ENCODE results near the gene ZNF385B. TPM values are rescaled to one million over a fixed set of nuclear protein-coding genes. Genes with fewer than 3 reads are reported as not detected.

Gene ZNF385B
- total RNA-seq, 1 donor from 2014 or later: 0.25 TPM

DNA sequence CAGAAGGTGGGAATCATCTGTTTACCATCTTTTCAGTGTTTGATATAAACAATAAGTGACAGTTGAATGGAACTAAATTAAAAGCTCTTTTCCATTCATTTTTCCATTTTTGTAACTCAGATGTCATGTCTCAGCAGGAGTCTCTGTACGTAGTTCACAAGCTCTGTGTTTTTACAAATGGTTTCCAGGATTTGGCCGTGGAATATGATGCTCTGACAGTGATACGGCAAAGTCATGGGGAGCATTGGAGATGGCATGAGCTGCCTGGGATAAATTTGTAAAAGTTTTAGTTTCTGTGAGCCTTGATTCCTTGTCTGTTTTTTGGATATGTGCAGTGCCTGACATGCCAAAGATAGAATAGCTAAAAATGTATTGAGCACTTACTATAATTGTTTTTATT lies 428.7 kb downstream of the ZNF385B start:
- Histone ChIP-seq H3K36me3 (ENCODE audit: control insufficient read depth, insufficient read depth, low read length) (no peaks in the 10 kb centered on the region), H3K27me3 (ENCODE audit: control insufficient read depth, insufficient read depth, low read length) (no peaks in the 10 kb centered on the region), H3K4me3 (ENCODE audit: low read depth, low read length) (no peak overlapping the region)
- no peak for DNase-seq (ENCODE audit: low read depth)
- TF ChIP-seq, protein P1, sequence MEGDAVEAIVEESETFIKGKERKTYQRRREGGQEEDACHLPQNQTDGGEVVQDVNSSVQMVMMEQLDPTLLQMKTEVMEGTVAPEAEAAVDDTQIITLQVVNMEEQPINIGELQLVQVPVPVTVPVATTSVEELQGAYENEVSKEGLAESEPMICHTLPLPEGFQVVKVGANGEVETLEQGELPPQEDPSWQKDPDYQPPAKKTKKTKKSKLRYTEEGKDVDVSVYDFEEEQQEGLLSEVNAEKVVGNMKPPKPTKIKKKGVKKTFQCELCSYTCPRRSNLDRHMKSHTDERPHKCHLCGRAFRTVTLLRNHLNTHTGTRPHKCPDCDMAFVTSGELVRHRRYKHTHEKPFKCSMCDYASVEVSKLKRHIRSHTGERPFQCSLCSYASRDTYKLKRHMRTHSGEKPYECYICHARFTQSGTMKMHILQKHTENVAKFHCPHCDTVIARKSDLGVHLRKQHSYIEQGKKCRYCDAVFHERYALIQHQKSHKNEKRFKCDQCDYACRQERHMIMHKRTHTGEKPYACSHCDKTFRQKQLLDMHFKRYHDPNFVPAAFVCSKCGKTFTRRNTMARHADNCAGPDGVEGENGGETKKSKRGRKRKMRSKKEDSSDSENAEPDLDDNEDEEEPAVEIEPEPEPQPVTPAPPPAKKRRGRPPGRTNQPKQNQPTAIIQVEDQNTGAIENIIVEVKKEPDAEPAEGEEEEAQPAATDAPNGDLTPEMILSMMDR (IDR thresholded peaks at IDR 0.05; ENCODE audit: insufficient read depth, low read length, poor library complexity, severe bottlenecking): no peak

DNA sequence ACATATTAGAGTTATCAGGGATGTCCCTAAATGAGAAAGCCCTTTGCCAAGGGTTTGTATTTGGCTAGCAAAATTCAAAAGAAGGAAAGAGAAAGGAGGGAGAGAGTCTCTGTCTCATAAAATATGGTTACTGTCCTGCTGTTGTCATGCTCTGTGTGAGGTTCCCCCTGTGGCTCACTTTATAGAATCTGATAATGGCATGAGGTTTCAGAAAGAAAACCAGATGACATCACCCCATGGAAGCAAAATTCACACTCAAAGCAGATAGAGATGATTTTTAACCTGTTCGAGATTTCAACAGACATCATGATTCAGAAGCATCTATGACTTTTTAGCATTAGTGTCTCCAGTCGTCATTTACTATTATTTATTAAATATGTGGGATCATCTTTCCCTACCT lies 431.8 kb downstream of the ZNF385B start:
- Histone ChIP-seq H3K36me3 (ENCODE audit: control insufficient read depth, insufficient read depth, low read length) (no peaks in the 10 kb centered on the region), H3K27me3 (ENCODE audit: control insufficient read depth, insufficient read depth, low read length) (no peaks in the 10 kb centered on the region), H3K4me3 (ENCODE audit: low read depth, low read length) (no peak overlapping the region)
- TF ChIP-seq, protein P1 (IDR thresholded peaks at IDR 0.05; ENCODE audit: insufficient read depth, low read length, poor library complexity, severe bottlenecking): no peak
- DNase-seq (ENCODE audit: low read depth): no peak

DNA sequence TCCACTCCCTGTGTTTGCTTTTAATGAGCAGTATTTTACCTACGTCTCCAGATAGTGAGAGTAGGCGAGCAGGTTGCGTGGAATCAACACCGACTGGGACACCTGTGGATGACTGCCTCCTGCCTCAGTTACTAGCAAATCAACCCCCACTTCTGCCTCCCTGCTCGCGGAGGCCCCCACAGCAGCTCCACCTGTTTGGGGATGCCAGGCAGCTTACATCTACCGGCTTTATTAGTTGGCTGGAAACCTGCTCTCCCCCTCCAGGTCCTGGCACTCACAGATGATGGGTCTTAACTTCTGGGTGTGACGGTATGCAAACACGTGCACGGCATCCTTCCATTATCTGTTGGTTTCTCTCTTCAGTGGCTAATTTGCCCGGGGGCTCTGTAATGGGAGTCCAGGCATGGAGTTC lies 432.3 kb downstream of the ZNF385B start:
- Histone ChIP-seq H3K4me3 (ENCODE audit: low read depth, low read length) (no peak overlapping the region), H3K27me3 (ENCODE audit: control insufficient read depth, insufficient read depth, low read length) (no peaks in the 10 kb centered on the region), H3K36me3 (ENCODE audit: control insufficient read depth, insufficient read depth, low read length) (no peaks in the 10 kb centered on the region)
- no peak for DNase-seq (ENCODE audit: low read depth)
- TF ChIP-seq, protein P1 (IDR thresholded peaks at IDR 0.05; ENCODE audit: insufficient read depth, low read length, poor library complexity, severe bottlenecking): no peak

DNA sequence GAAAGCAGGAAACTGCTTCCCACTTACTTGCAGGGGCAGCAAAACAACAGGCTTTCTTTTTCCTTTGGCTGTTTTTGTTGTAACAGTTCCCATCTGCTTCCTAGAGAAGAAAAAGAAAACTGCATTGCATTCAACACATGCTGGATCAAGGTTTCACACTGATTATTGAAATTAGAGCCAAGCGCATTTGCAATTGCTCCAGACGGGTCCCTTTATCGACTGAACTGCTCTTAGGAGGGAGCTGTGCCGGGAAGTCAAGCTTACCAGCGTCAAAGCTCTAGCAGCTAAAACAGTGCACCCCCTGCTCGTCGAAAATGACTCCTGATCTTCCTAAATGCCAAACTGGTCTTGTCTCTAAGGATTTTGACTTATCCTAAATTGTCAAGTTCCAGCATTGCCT lies 432.8 kb downstream of the ZNF385B start:
- no peak overlapping the region for H3K4me3 ChIP-seq (ENCODE audit: low read depth, low read length)
- TF ChIP-seq, protein P1 (IDR thresholded peaks at IDR 0.05; ENCODE audit: insufficient read depth, low read length, poor library complexity, severe bottlenecking): no peak
- H3K36me3 ChIP-seq (ENCODE audit: control insufficient read depth, insufficient read depth, low read length): no peaks in the 10 kb centered on the region

DNA sequence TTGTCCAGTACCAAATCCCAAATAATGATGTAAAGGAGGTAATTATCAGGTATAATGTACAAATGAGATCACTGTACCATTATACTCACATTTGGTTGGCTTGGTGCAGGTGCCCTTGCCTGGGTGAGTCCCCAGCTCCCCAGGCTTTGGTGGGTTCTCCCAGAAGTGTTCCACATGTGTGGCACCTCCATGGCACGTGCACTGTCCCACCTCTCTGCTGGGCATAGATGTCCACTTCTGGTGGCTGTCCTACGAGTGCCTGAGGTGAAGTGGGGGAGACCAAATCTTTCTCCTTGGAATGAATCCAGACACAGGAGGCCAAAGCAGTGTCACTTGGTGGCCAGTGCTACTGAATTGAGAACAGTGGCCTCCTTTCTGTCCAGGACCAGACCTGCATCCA lies 434.3 kb downstream of the ZNF385B start:
- H3K27me3 ChIP-seq (ENCODE audit: control insufficient read depth, insufficient read depth, low read length): no peaks in the 10 kb centered on the region
- H3K36me3 ChIP-seq (ENCODE audit: control insufficient read depth, insufficient read depth, low read length): no peaks in the 10 kb centered on the region
- TF ChIP-seq, protein P1 (IDR thresholded peaks at IDR 0.05; ENCODE audit: insufficient read depth, low read length, poor library complexity, severe bottlenecking): no peak
- DNase-seq (ENCODE audit: low read depth): no peak
- H3K4me3 ChIP-seq (ENCODE audit: low read depth, low read length): no peak overlapping the region

More for the DNA sequence above, 432.8 kb downstream of the ZNF385B start:
- H3K27me3 ChIP-seq (ENCODE audit: control insufficient read depth, insufficient read depth, low read length): no peaks in the 10 kb centered on the region
- no peak for DNase-seq (ENCODE audit: low read depth)

DNA sequence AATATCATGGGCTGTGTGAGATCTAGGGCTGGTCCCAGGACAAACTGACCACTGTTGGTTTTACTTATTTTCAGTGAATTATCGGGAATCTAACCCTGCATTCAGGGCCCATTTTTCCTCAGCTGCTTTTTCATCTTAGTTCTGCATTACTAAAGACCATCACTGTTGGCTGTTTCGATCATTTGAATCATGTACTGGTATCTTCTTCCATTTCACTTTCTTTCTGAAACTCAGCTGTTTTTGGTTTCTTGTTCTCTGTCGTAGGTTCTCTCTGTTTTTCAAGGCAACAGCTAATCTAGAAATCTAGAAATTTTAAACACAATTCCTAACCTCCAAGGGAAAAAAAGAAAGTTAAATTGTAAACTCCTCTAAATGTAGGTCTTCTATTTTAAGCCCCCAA lies 436.8 kb downstream of the ZNF385B start:
- Histone ChIP-seq H3K4me3 (ENCODE audit: low read depth, low read length) (no peak overlapping the region), H3K27me3 (ENCODE audit: control insufficient read depth, insufficient read depth, low read length) (no peaks in the 10 kb centered on the region), H3K36me3 (ENCODE audit: control insufficient read depth, insufficient read depth, low read length) (no peaks in the 10 kb centered on the region)
- TF ChIP-seq, protein P1 (IDR thresholded peaks at IDR 0.05; ENCODE audit: insufficient read depth, low read length, poor library complexity, severe bottlenecking): no peak
- DNase-seq (ENCODE audit: low read depth): no peak

All from kidney epithelial cell (primary cell).